ENCODE measurements around the gene NOL4L. TPM values are rescaled to one million over a fixed set of nuclear protein-coding genes. Genes with fewer than 3 reads are reported as not detected.

NOL4L gene
- total and polyA plus RNA-seq, 2 experiments from 2014 or later: 38.8 to 39.2 TPM

GRCh38 chr20:32429343-32429742, 155.8 kb downstream of the NOL4L start:
- no peaks in the 10 kb centered on the region for H3K27me3 ChIP-seq (ENCODE audit: insufficient read depth)
- no peaks in the 10 kb centered on the region for H3K4me1 ChIP-seq (ENCODE audit: insufficient read depth)
- H3F3A ChIP-seq (replicated peaks; ENCODE audit: low read depth): peaks cover 6% of the 10 kb centered on the region; the same call in 1 of the 2 replicates
- no peak overlapping the region for H3K27ac ChIP-seq (ENCODE audit: low read depth)
- H2AFZ ChIP-seq: no peak overlapping the region
- H3K4me3 Mint-ChIP-seq: no peak overlapping the region
- H3K9me3 Mint-ChIP-seq: no peaks in the 10 kb centered on the region
- H3K4me1 Mint-ChIP-seq: no peaks in the 10 kb centered on the region
- ATAC-seq (no peak), DNase-seq (ENCODE audit: low spot score) (no peak)
- H3K9me2 ChIP-seq (ENCODE audit: insufficient read depth): no peaks in the 10 kb centered on the region
- no peaks in the 10 kb centered on the region for H3K27me3 Mint-ChIP-seq (ENCODE audit: insufficient read depth, low read depth, poor library complexity)
- no peak for TF ChIP-seq EZH2 (IDR thresholded peaks at IDR 0.05; ENCODE audit: low read depth, unreplicated experiment)
- TF ChIP-seq EZH2phosphoT487 (IDR thresholded peaks at IDR 0.05; ENCODE audit: unreplicated experiment): no peak
- no peak for TF ChIP-seq POLR2AphosphoS5 (IDR thresholded peaks at IDR 0.05; ENCODE audit: low read depth)
- no peak for TF ChIP-seq CREB1 (CRISPR knock-in tag; IDR thresholded peaks at IDR 0.05; ENCODE audit: low read depth)
- TF ChIP-seq ETS1 (IDR thresholded peaks at IDR 0.05): no peak
- TF ChIP-seq STAT1 (IDR thresholded peaks at IDR 0.05; ENCODE audit: unreplicated experiment): no peak
- no peak for TF ChIP-seq NANOG (IDR thresholded peaks at IDR 0.05; ENCODE audit: borderline replicate concordance)
- TF ChIP-seq ZNF462 (CRISPR knock-in tag; IDR thresholded peaks at IDR 0.05): no peak
- no peak for TF ChIP-seq ZNF114 (CRISPR knock-in tag; IDR thresholded peaks at IDR 0.05)
- no peak for TF ChIP-seq JUNB (IDR thresholded peaks at IDR 0.05; ENCODE audit: unreplicated experiment)
- no peak for TF ChIP-seq REST (IDR thresholded peaks at IDR 0.05; ENCODE audit: unreplicated experiment)
- TF ChIP-seq CTCF (conservative IDR thresholded peaks at IDR 0.05; ENCODE audit: low read depth in 2 of 2): no peak
- TF ChIP-seq ZNF331 (CRISPR knock-in tag; IDR thresholded peaks at IDR 0.05; ENCODE audit: low read depth): no peak
- peaks cover 26% of the 10 kb centered on the region for H4K20me1 ChIP-seq (replicated peaks; ENCODE audit: insufficient read depth)
- H3K36me3 ChIP-seq (ENCODE audit: insufficient read depth): peaks cover 12% of the 10 kb centered on the region
- H3K27ac Mint-ChIP-seq: no peak overlapping the region
- H3K79me2 ChIP-seq (replicated peaks; ENCODE audit: insufficient read depth): no peaks in the 10 kb centered on the region
- peaks cover 15% of the 10 kb centered on the region for H3K36me3 Mint-ChIP-seq (ENCODE audit: low read depth)
- no peak overlapping the region for H3K4me3 ChIP-seq
- H3K4me2 ChIP-seq: no peak overlapping the region

Measured in GM23338 (cell line).